Neural progenitor cell (in vitro differentiated cells): ENCODE measurements around the gene SRP14. TPM values are rescaled to one million over a fixed set of nuclear protein-coding genes. Genes with fewer than 3 reads are reported as not detected.

ENCODE experiments used
- DNase-seq: peaks from one replicate; pipeline ENCODE4 v3.0.0-alpha.2; 2016; ENCODE audit warnings: low spot score
- H2AFZ ChIP-seq: fragments of 200-600 bp; sonication (generic); replicated peaks from 2 replicates; pipeline ENCODE4 v1.6.1; 2016; ENCODE audit warnings: antibody characterized with exemption
- H3F3A ChIP-seq: fragments of 200-600 bp; sonication (generic); 2 replicates; pipeline ENCODE4 v1.6.1; 2016; ENCODE audit warnings: antibody characterized with exemption, low read depth
- H3K27ac ChIP-seq: fragments of 200-600 bp; sonication (generic); 2 replicates; pipeline ENCODE4 v1.5.1; 2016; ENCODE audit warnings: mild to moderate bottlenecking
- H3K27me3 ChIP-seq: fragments of 200-600 bp; sonication (generic); 2 replicates; pipeline ENCODE4 v1.6.1; 2016; ENCODE audit warnings: mild to moderate bottlenecking, moderate library complexity
- H3K36me3 ChIP-seq: fragments of 200-600 bp; sonication (generic); 2 replicates; pipeline ENCODE4 v1.5.1; 2016
- H3K4me1 ChIP-seq: fragments of 200-600 bp; sonication (generic); 2 replicates; pipeline ENCODE4 v1.6.1; 2016; ENCODE audit warnings: mixed run types
- H3K4me2 ChIP-seq: fragments of 200-600 bp; sonication (generic); 2 replicates; pipeline ENCODE4 v1.6.1; 2016
- H3K4me3 ChIP-seq: fragments of 200-600 bp; sonication (generic); 2 replicates; pipeline ENCODE4 v1.5.1; 2016
- H3K79me2 ChIP-seq: fragments of 200-600 bp; sonication (generic); 2 replicates; pipeline ENCODE4 v1.6.1; 2016; ENCODE audit warnings: low read depth
- H3K9ac ChIP-seq: fragments of 200-600 bp; sonication (generic); 2 replicates; pipeline ENCODE4 v1.6.1; 2016
- H3K9me3 ChIP-seq: fragments of 200-600 bp; sonication (generic); 2 replicates; pipeline ENCODE4 v1.5.1; 2016; ENCODE audit warnings: low read depth
- H4K20me1 ChIP-seq: fragments of 200-600 bp; sonication (generic); 2 replicates; pipeline ENCODE4 v1.6.1; 2016; ENCODE audit warnings: low read depth
- H3K27ac Mint-ChIP-seq: 3 replicates; pipeline ENCODE4 v1.8.0; 2021; ENCODE audit warnings: mixed read lengths
- H3K27me3 Mint-ChIP-seq: 2 replicates; pipeline ENCODE4 v1.8.0; 2022; ENCODE audit warnings: low read depth, mild to moderate bottlenecking, inconsistent platforms, moderate library complexity, mixed read lengths; ENCODE audit not compliant: insufficient read depth
- H3K36me3 Mint-ChIP-seq: 3 replicates; pipeline ENCODE4 v1.8.0; 2021; ENCODE audit warnings: mixed read lengths
- H3K4me1 Mint-ChIP-seq: 3 replicates; pipeline ENCODE4 v1.8.0; 2021; ENCODE audit warnings: mixed read lengths
- H3K4me3 Mint-ChIP-seq: 3 replicates; pipeline ENCODE4 v1.8.0; 2021; ENCODE audit warnings: mild to moderate bottlenecking, moderate library complexity, mixed read lengths
- H3K9me3 Mint-ChIP-seq: 3 replicates; pipeline ENCODE4 v1.8.0; 2020; ENCODE audit warnings: mixed read lengths
- CTCF ChIP-seq: fragments of 200-600 bp; sonication (generic); IDR thresholded peaks from 2 replicates; pipeline ENCODE4 v1.5.1; 2017; ENCODE audit warnings: antibody characterized with exemption, mild to moderate bottlenecking
- EZH2 ChIP-seq: fragments of 200-600 bp; sonication (generic); IDR thresholded peaks from 2 replicates; pipeline ENCODE4 v1.6.1; 2017; ENCODE audit warnings: antibody characterized with exemption, mild to moderate bottlenecking, moderate library complexity
- EZH2phosphoT487 ChIP-seq: fragments of 200-600 bp; sonication (generic); IDR thresholded peaks from 2 replicates; pipeline ENCODE4 v1.6.1; 2017; ENCODE audit warnings: antibody characterized with exemption
- total RNA-seq: library from RNA; depleted of rRNA; stranded (reverse); fragments of >200 nt; gene quantifications from 2 replicates; pipeline ENCODE4 v1.2.3, GENCODE V29; 2015; ENCODE audit warnings: low replicate concordance

Gene SRP14
- total RNA-seq, 1 donor from 2014 or later: 461 TPM

- no peak for TF ChIP-seq CTCF
- no peak for TF ChIP-seq EZH2
- TF ChIP-seq EZH2phosphoT487: no peak
- H3K4me2 ChIP-seq: no peak overlapping the region
- no peaks in the 10 kb centered on the region for H3K4me1 ChIP-seq
- H3K9ac ChIP-seq: no peak overlapping the region
- peaks cover 2% of the 10 kb centered on the region for H3K27me3 Mint-ChIP-seq
- H3K27me3 ChIP-seq: no peaks in the 10 kb centered on the region
- no peak overlapping the region for H3K27ac Mint-ChIP-seq
- no peaks in the 10 kb centered on the region for H3K9me3 ChIP-seq
- DNase-seq: no peak
- no peaks in the 10 kb centered on the region for H3K79me2 ChIP-seq
- H3K36me3 Mint-ChIP-seq: peaks cover 59% of the 10 kb centered on the region
- H4K20me1 ChIP-seq: no peaks in the 10 kb centered on the region
- H3K4me3 ChIP-seq: no peak overlapping the region
- peaks cover 15% of the 10 kb centered on the region for H3K36me3 ChIP-seq
- no peak overlapping the region for H3K4me3 Mint-ChIP-seq
- no peaks in the 10 kb centered on the region for H3F3A ChIP-seq
- no peaks in the 10 kb centered on the region for H3K4me1 Mint-ChIP-seq
- no peak overlapping the region for H2AFZ ChIP-seq
- no peak overlapping the region for H3K27ac ChIP-seq
- H3K9me3 Mint-ChIP-seq: peaks cover 11% of the 10 kb centered on the region
These were observed 51.2 kb downstream of the SRP14 start for GRCh38 chr15:39987821-39988220.

Other genes with a start within 250 kb of the SRP14 start
- 20.6 and 36.4 TPM in 2 replicates for gene GPR176, start 118.9 kb downstream of the SRP14 start, total RNA-seq
- 55.9 and 62.9 TPM in 2 replicates for gene EIF2AK4, start 105.1 kb downstream of the SRP14 start, total RNA-seq
- 8.0 and 12.1 TPM in 2 replicates for gene BMF, start 69.7 kb upstream of the SRP14 start, total RNA-seq
- gene BUB1B, start 121.9 kb upstream of the SRP14 start, total RNA-seq: 129 and 167 TPM in 2 replicates
- gene PAK6, start 199.9 kb upstream of the SRP14 start, total RNA-seq: 0.90 TPM in 1 of 2 replicates, not detected in the other
- not detected in 2 replicates for gene ANKRD63, start 243.9 kb upstream of the SRP14 start, total RNA-seq